HepG2 (cell line): ENCODE data around the gene APOM. TPM values are rescaled to one million over a fixed set of nuclear protein-coding genes. Genes with fewer than 3 reads are reported as not detected.

Source experiments
- ATAC-seq: fragments of 200-7000 bp; cut with Tn5 transposase; 3 replicates; pipeline ENCODE4 v1.9.1; 2020; ENCODE audit warnings: mild to moderate bottlenecking, moderate library complexity
- BruUV-seq: library from RNA; stranded (reverse); fragments of 400-500 nt; replicated peaks from 2 replicates; lab custom pipeline; 2021; lab: Mats Ljungman, UMichigan
- CTCF ChIA-PET: fragments of 300-600 bp; formaldehyde crosslinking; extraction: SDS; loops from one replicate; lab custom pipeline; 2021; ENCODE audit warnings: low total read pairs, inconsistent platforms, low intra/inter-chr PET ratio; lab: Yijun Ruan, JAX
- POLR2A ChIA-PET: fragments of 350-600 bp; sonication (Branson Sonifier 250); formaldehyde crosslinking; loops from one replicate; lab custom pipeline; 2020; ENCODE audit warnings: antibody characterized with exemption, inconsistent platforms; lab: Yijun Ruan, JAX
- DNase-seq: peaks from one replicate; pipeline ENCODE4 v3.0.0-alpha.2; 2015; ENCODE audit warnings: low spot score
- FAIRE-seq: peaks from 3 replicates; lab custom pipeline; 2011; peaks lifted over from hg19 to GRCh38; lab: Jason Lieb, UNC
- H2AFZ ChIP-seq: one replicate; pipeline ENCODE4 v1.6.1; 2011; ENCODE audit warnings: low read length, inconsistent platforms
- H3K27ac ChIP-seq: fragments of 300-600 bp; 3 replicates; pipeline ENCODE4 v1.8.0; 2011; ENCODE audit warnings: mixed run types, mild to moderate bottlenecking, mixed read lengths, low read length, inconsistent platforms; ENCODE audit not compliant: insufficient read depth; ENCODE audit errors: extremely low read length
- H3K27me3 ChIP-seq, 2 experiments: fragments of 200-600 bp in 1 of 2; 2 replicates in 1 of 2; 3 replicates in 1 of 2; pipeline versions ENCODE4 v1.6.0 to v1.8.0; 2011; ENCODE audit warnings: low read length in 2 of 2, mild to moderate bottlenecking in 2 of 2, moderate library complexity in 2 of 2, inconsistent platforms in 1 of 2; ENCODE audit not compliant: insufficient read depth in 2 of 2, control insufficient read depth in 1 of 2
- H3K36me3 ChIP-seq, 2 experiments: fragments of 200-600 bp in 1 of 2; replicated peaks in 1 of 2; 2 replicates in 1 of 2; 3 replicates in 1 of 2; pipeline versions ENCODE4 v1.5.1 to v1.8.0; 2011; ENCODE audit warnings: low read length in 2 of 2, inconsistent platforms in 1 of 2; ENCODE audit not compliant: insufficient read depth in 2 of 2, control insufficient read depth in 1 of 2
- H3K4me1 ChIP-seq: 2 replicates; pipeline ENCODE4 v1.5.1; 2012; ENCODE audit warnings: low read length, inconsistent platforms; ENCODE audit not compliant: insufficient read depth
- H3K4me2 ChIP-seq: 2 replicates; pipeline ENCODE4 v1.6.0; 2011; ENCODE audit warnings: low read depth, low read length, inconsistent platforms
- H3K4me3 ChIP-seq, 3 experiments: fragments of 200-600 bp in 1 of 3; sonication (generic), shearing (Covaris generic) in 1 of 3; replicated peaks in 1 of 3; 2 replicates each; pipeline ENCODE4 v1.5.1; 2011 to 2016; ENCODE audit warnings: low read length in 3 of 3, inconsistent platforms in 2 of 3, low read depth in 2 of 3, mild to moderate bottlenecking in 2 of 3, control low read depth in 1 of 3, mixed read lengths in 1 of 3; ENCODE audit not compliant: insufficient read depth in 1 of 3
- H3K79me2 ChIP-seq: one replicate; pipeline ENCODE4 v1.6.1; 2011; ENCODE audit warnings: low read length, inconsistent platforms; ENCODE audit not compliant: insufficient read depth
- H3K9ac ChIP-seq: 2 replicates; pipeline ENCODE4 v1.6.0; 2011; ENCODE audit warnings: mild to moderate bottlenecking, low read depth, low read length, inconsistent platforms; ENCODE audit not compliant: insufficient read depth
- H3K9me3 ChIP-seq: 2 replicates; pipeline ENCODE4 v1.5.1; 2012; ENCODE audit warnings: mild to moderate bottlenecking, low read length
- H4K20me1 ChIP-seq: 2 replicates; pipeline ENCODE4 v1.6.0; 2011; ENCODE audit warnings: inconsistent platforms, mild to moderate bottlenecking, low read length, moderate library complexity; ENCODE audit not compliant: insufficient read depth
- ADNP ChIP-seq: sonication (generic); formaldehyde crosslinking; IDR thresholded peaks from 2 replicates; pipeline ENCODE4 v1.4.0; 2020; ENCODE audit warnings: missing genetic modification reagents
- AHR ChIP-seq: IDR thresholded peaks from 2 replicates; pipeline ENCODE4 v1.6.1; 2018; ENCODE audit warnings: missing genetic modification reagents, missing compliant biosample characterization
- ATF7 ChIP-seq, 2 experiments: fragments of 450-650 bp in 1 of 2; sonication (generic) in 1 of 2; formaldehyde crosslinking in 1 of 2; IDR thresholded peaks; 2 replicates each; pipeline versions ENCODE4 v1.4.0 to v1.6.1; 2016 to 2020; ENCODE audit warnings: antibody characterized with exemption in 1 of 2, mild to moderate bottlenecking in 1 of 2, missing genetic modification reagents in 1 of 2
- BCL6 ChIP-seq: IDR thresholded peaks from 2 replicates; pipeline ENCODE4 v1.6.1; 2016; ENCODE audit warnings: missing genetic modification reagents, missing compliant biosample characterization
- CC2D1A ChIP-seq: sonication (generic); formaldehyde crosslinking; IDR thresholded peaks from 2 replicates; pipeline ENCODE4 v1.8.1; 2023; ENCODE audit warnings: mild to moderate bottlenecking, missing genetic modification reagents
- EP300 ChIP-seq, 3 experiments: sonication (generic) in 1 of 3; formaldehyde crosslinking in 1 of 3; IDR thresholded peaks; 2 replicates each; pipeline versions ENCODE4 v1.5.1 to v1.6.1; 2011 to 2020; ENCODE audit warnings: low read depth in 2 of 3, low read length in 2 of 3, borderline replicate concordance in 1 of 3, improper control_type of control experiment in 1 of 3, mild to moderate bottlenecking in 1 of 3, missing genetic modification reagents in 1 of 3, moderate library complexity in 1 of 3
- KDM1A ChIP-seq: IDR thresholded peaks from 2 replicates; pipeline ENCODE4 v1.6.1; 2016; ENCODE audit warnings: missing compliant biosample characterization
- KLF16 ChIP-seq, 2 experiments: sonication (generic) in 1 of 2; formaldehyde crosslinking in 1 of 2; IDR thresholded peaks; 2 replicates each; pipeline versions ENCODE4 v1.6.1 to v1.8.0; 2016 to 2023; ENCODE audit warnings: missing genetic modification reagents in 2 of 2, missing compliant biosample characterization in 1 of 2
- KMT2B ChIP-seq: IDR thresholded peaks from 2 replicates; pipeline ENCODE4 v1.6.1; 2016; ENCODE audit warnings: missing genetic modification reagents, missing compliant biosample characterization
- RXRB ChIP-seq: IDR thresholded peaks from 2 replicates; pipeline ENCODE4 v1.6.1; 2016; ENCODE audit warnings: borderline replicate concordance, missing genetic modification reagents, missing compliant biosample characterization
- SATB2 ChIP-seq: sonication (generic); formaldehyde crosslinking; IDR thresholded peaks from 2 replicates; pipeline ENCODE4 v1.5.0; 2020; ENCODE audit warnings: missing genetic modification reagents
- ZC3H4 ChIP-seq: sonication (generic); formaldehyde crosslinking; IDR thresholded peaks from 2 replicates; pipeline ENCODE4 v1.4.0; 2020; ENCODE audit warnings: missing genetic modification reagents, borderline replicate concordance
- ZKSCAN5 ChIP-seq: sonication (generic); formaldehyde crosslinking; IDR thresholded peaks from 2 replicates; pipeline ENCODE4 v1.5.1; 2020; ENCODE audit warnings: mild to moderate bottlenecking, missing genetic modification reagents
- ZNF670 ChIP-seq: sonication (generic); formaldehyde crosslinking; IDR thresholded peaks from 2 replicates; pipeline ENCODE4 v1.8.0; 2022; ENCODE audit warnings: mild to moderate bottlenecking, missing genetic modification reagents, borderline replicate concordance
- WGBS: methylation state at CpG from one replicate; pipeline ENCODE4 v1.1.6; 2017; ENCODE audit warnings: low lambda C conversion rate; 5-methylcytosine and 5-hydroxymethylcytosine counted together
- in situ Hi-C: cut with HindIII; loops from 2 replicates; pipeline ENCODE4 v1.10.0; 2017; ENCODE audit warnings: low pct_unique_long_range_greater_than_20kb; ENCODE audit not compliant: extremely low pct_ligation_motif_present
- intact Hi-C: fragments of 100-400 bp; cut with micrococcal nuclease; formaldehyde crosslinking; loops from one replicate; pipeline ENCODE4 v1.10.0; 2022; ENCODE audit not compliant: unreplicated experiment
- polyA plus RNA-seq, 8 experiments: library from polyadenylated mRNA; depleted of rRNA in 3 of 8; stranded (reverse) in 7 of 8; unstranded in 1 of 8; fragments of >200 nt; fragmentation: Illumina TruSeq in 4 of 8; extraction: Trizol in 4 of 8; gene quantifications; 2 replicates each; pipeline versions ENCODE4 v1.2.1 to v1.2.3, GENCODE V29; 2011 to 2016; ENCODE audit warnings: low read depth in 4 of 8, missing spikeins in 1 of 8, mixed read lengths in 1 of 8; ENCODE audit not compliant: insufficient read depth in 1 of 8
- total RNA-seq, 5 experiments: library from RNA; depleted of rRNA; stranded (reverse); fragments of >200 nt; fragmentation: Illumina TruSeq; extraction: Trizol; gene quantifications; 2 replicates each; pipeline ENCODE4 v1.2.3, GENCODE V29; 2016; ENCODE audit warnings: low read depth in 1 of 5
- TF ChIP-seq, protein P1 (sequence below), 2 experiments: fragments of 450-650 bp in 1 of 2; sonication (generic) in 1 of 2; formaldehyde crosslinking; IDR thresholded peaks; 2 replicates each; pipeline versions ENCODE4 v1.5.0 to v1.8.0; 2020 to 2022; ENCODE audit warnings: mild to moderate bottlenecking in 1 of 2, missing genetic modification reagents in 1 of 2
- TF ChIP-seq, protein P2 (sequence below): sonication (generic); formaldehyde crosslinking; IDR thresholded peaks from 2 replicates; pipeline ENCODE4 v1.5.0; 2020; ENCODE audit warnings: mild to moderate bottlenecking, missing genetic modification reagents
- TF ChIP-seq, protein P3 (sequence below): sonication (generic); formaldehyde crosslinking; IDR thresholded peaks from 2 replicates; pipeline ENCODE4 v1.4.0; 2020; ENCODE audit warnings: missing genetic modification reagents

APOM gene
- total and polyA plus RNA-seq, 2 of the 13 experiments (the other 11 are each of a cell fraction or from before 2014, with no cell fraction given) = 98.2 to 1,140 TPM

DNA sequence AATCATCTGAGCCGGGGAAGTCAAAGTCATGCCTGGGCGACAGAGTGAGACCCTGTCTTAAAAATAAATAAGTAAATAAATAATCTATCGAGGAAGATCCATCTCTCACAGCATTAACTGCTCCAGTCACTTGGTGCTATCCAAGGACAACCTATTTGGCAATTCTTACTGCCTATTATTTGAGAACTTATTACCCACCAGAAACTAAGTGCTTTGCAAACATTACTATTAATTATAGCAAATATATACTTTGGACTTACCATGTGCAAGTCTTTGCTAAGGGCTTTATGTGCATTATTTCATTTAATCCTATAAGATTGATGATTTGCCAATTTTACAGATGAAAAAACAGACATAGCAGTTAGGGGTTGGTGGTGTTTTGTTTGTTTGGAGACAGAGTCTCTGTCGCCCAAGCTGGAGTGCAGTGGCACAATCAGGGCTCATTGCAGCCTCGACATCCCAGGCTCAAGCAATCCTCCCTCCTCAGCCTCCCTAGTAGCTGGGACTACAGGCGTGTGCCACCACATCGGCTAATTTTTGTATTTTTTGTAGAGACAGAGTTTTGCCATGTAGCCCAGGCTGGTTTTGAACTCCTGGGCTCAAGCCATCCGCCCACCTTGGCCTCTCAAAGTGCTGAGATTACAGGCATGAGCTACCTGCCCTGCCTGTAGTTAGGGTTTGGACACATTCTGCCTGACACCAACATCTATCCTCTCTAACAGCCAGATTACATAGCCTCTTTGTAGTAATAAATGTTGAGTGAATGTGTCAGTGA is 933 bp upstream of the APOM start:
- no peaks in the 10 kb centered on the region; a peak in 2 of 5 replicates for H3K27me3 ChIP-seq
- WGBS = 16% methylated on average over 8 of the region's 8 CpGs
- H3K9ac ChIP-seq = peak overlapping the region; percentile 69
- no TSS peak for BruUV-seq
- H3K27ac ChIP-seq = peak overlapping the region; percentile 96
- peak overlapping the region; percentile 41 to 78 (median 44) for H3K4me3 ChIP-seq
- CTCF ChIA-PET = no interaction called here
- no peaks in the 10 kb centered on the region for H3K9me3 ChIP-seq
- peaks cover 66% of the 10 kb centered on the region for H3K79me2 ChIP-seq
- H3K4me1 ChIP-seq = peaks cover 81% of the 10 kb centered on the region
- H4K20me1 ChIP-seq = peaks cover 17% of the 10 kb centered on the region; the same call in 1 of the 2 replicates
- ATAC-seq = no peak
- in situ Hi-C loops (no loop called here), intact Hi-C loops (loop anchor here (10.0 kb wide), 1 partner anchor 110 kb away; the partner anchor contains the start of genes ATP6V1G2, DDX39B and NFKBIL1)
- H3K36me3 ChIP-seq = peaks cover 6 to 24% of the 10 kb centered on the region in 2 experiments
- peak overlapping the region; percentile 100 for H3K4me2 ChIP-seq
- POLR2A ChIA-PET = interaction anchor here (0.9 to 8.0 kb wide), 43 partner anchors 9 to 475 kb away, joined by 3 to 438 read pairs (median 6); partner anchors contain the start of genes ABHD16A, AIF1, ATP6V1G2 and C2
- peak; percentile 60 for DNase-seq
- FAIRE-seq = no peak
- H2AFZ ChIP-seq = no peak overlapping the region
- TF ChIP-seq EP300 (IDR thresholded peaks at IDR 0.05; ENCODE audit: low read depth in 2 of 2, low read length in 2 of 2) (0 out of 4 replicates have a peak, but pooled peaks of 1 of the 2 experiments have one; percentile 30), EP300 (CRISPR knock-in tag; IDR thresholded peaks at IDR 0.05; ENCODE audit: borderline replicate concordance) (no peak), BCL6 (CRISPR knock-in tag) (peak; percentile 39; the same call in 1 of the 2 replicates), KLF16 (CRISPR knock-in tag; IDR thresholded peaks at IDR 0.05) (0 out of 4 replicates have a peak, but pooled peaks of 1 of the 2 experiments have one; percentile 53), ZKSCAN5 (CRISPR knock-in tag) (no peak), CC2D1A (CRISPR knock-in tag) (0 out of 2 replicates have a peak, but pooled peaks have one; percentile 15), KMT2B (CRISPR knock-in tag) (no peak), ADNP (peak; percentile 57; the same call in 1 of the 2 replicates), KDM1A (0 out of 2 replicates have a peak, but pooled peaks have one; percentile 27), AHR (CRISPR knock-in tag) (no peak), SATB2 (CRISPR knock-in tag) (0 out of 2 replicates have a peak, but pooled peaks have one; percentile 64), ZNF670 (CRISPR knock-in tag) (0 out of 2 replicates have a peak, but pooled peaks have one; percentile 7), RXRB (CRISPR knock-in tag) (0 out of 2 replicates have a peak, but pooled peaks have one; percentile 12), ZC3H4 (CRISPR knock-in tag) (0 out of 2 replicates have a peak, but pooled peaks have one; percentile 83), ATF7 (IDR thresholded peaks at IDR 0.05) (no peak), ATF7 (CRISPR knock-in tag; IDR thresholded peaks at IDR 0.05) (0 out of 2 replicates have a peak, but pooled peaks have one; percentile 6)
- TF ChIP-seq, protein P1, sequence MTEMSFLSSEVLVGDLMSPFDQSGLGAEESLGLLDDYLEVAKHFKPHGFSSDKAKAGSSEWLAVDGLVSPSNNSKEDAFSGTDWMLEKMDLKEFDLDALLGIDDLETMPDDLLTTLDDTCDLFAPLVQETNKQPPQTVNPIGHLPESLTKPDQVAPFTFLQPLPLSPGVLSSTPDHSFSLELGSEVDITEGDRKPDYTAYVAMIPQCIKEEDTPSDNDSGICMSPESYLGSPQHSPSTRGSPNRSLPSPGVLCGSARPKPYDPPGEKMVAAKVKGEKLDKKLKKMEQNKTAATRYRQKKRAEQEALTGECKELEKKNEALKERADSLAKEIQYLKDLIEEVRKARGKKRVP (CRISPR knock-in tag; IDR thresholded peaks at IDR 0.05) = 0 out of 4 replicates have a peak, but pooled peaks of 1 of the 2 experiments have one; percentile 2
- TF ChIP-seq, protein P2, sequence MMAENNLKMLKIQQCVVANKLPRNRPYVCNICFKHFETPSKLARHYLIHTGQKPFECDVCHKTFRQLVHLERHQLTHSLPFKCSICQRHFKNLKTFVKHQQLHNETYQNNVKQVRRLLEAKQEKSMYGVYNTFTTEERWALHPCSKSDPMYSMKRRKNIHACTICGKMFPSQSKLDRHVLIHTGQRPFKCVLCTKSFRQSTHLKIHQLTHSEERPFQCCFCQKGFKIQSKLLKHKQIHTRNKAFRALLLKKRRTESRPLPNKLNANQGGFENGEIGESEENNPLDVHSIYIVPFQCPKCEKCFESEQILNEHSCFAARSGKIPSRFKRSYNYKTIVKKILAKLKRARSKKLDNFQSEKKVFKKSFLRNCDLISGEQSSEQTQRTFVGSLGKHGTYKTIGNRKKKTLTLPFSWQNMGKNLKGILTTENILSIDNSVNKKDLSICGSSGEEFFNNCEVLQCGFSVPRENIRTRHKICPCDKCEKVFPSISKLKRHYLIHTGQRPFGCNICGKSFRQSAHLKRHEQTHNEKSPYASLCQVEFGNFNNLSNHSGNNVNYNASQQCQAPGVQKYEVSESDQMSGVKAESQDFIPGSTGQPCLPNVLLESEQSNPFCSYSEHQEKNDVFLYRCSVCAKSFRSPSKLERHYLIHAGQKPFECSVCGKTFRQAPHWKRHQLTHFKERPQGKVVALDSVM (CRISPR knock-in tag) = peak; percentile 99
- TF ChIP-seq, protein P3, sequence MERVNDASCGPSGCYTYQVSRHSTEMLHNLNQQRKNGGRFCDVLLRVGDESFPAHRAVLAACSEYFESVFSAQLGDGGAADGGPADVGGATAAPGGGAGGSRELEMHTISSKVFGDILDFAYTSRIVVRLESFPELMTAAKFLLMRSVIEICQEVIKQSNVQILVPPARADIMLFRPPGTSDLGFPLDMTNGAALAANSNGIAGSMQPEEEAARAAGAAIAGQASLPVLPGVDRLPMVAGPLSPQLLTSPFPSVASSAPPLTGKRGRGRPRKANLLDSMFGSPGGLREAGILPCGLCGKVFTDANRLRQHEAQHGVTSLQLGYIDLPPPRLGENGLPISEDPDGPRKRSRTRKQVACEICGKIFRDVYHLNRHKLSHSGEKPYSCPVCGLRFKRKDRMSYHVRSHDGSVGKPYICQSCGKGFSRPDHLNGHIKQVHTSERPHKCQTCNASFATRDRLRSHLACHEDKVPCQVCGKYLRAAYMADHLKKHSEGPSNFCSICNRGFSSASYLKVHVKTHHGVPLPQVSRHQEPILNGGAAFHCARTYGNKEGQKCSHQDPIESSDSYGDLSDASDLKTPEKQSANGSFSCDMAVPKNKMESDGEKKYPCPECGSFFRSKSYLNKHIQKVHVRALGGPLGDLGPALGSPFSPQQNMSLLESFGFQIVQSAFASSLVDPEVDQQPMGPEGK (CRISPR knock-in tag) = no peak
